GM13976 (cell line): ENCODE data around the gene ERBB4.
"Not testable (repeated sequence)": the region's sequence is repeated elsewhere in the genome, so short reads cannot be mapped to it uniquely, and the experiment has no call there.

Experiments used
- DNase-seq: peaks from one replicate; pipeline ENCODE4 v3.0.0; 2012; ENCODE audit warnings: low spot score
- in situ Hi-C: fragments of 300-500 bp; cut with MboI; formaldehyde crosslinking; loops from one replicate; pipeline ENCODE4 v1.12.0; 2022; ENCODE audit warnings: low sequenced_read_pairs, mixed read lengths, inconsistent platforms; ENCODE audit not compliant: unreplicated experiment
- TF ChIP-seq, protein P1 (sequence below): IDR thresholded peaks from 2 replicates; pipeline ENCODE4 v1.5.1; 2012; ENCODE audit warnings: borderline replicate concordance, mild to moderate bottlenecking; ENCODE audit not compliant: insufficient read depth; ENCODE audit errors: extremely low read depth, missing control alignments, control extremely low read depth

Gene ERBB4

DNA sequence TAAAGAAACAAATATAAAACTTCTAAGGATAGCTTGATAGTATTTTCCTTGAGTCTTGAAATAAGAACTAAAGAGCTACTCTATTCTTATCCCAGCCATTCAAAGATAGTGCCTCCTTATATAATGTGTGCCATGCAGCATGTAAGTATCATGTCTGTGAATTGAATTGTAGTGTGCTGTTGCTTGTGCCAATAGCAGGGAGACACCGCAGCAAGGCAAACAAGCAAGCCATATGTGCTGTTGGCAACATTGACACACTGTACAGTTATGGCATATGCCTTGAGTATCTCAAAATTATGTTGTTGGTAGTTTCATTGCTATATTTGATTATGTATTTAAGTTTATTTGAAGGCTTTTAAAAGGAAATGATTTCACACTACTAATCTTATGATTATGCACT, 58.2 kb downstream of the ERBB4 start:
- TF ChIP-seq, protein P1, sequence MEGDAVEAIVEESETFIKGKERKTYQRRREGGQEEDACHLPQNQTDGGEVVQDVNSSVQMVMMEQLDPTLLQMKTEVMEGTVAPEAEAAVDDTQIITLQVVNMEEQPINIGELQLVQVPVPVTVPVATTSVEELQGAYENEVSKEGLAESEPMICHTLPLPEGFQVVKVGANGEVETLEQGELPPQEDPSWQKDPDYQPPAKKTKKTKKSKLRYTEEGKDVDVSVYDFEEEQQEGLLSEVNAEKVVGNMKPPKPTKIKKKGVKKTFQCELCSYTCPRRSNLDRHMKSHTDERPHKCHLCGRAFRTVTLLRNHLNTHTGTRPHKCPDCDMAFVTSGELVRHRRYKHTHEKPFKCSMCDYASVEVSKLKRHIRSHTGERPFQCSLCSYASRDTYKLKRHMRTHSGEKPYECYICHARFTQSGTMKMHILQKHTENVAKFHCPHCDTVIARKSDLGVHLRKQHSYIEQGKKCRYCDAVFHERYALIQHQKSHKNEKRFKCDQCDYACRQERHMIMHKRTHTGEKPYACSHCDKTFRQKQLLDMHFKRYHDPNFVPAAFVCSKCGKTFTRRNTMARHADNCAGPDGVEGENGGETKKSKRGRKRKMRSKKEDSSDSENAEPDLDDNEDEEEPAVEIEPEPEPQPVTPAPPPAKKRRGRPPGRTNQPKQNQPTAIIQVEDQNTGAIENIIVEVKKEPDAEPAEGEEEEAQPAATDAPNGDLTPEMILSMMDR: no peak
- no peak for DNase-seq
- in situ Hi-C loops: no loop called here

DNA sequence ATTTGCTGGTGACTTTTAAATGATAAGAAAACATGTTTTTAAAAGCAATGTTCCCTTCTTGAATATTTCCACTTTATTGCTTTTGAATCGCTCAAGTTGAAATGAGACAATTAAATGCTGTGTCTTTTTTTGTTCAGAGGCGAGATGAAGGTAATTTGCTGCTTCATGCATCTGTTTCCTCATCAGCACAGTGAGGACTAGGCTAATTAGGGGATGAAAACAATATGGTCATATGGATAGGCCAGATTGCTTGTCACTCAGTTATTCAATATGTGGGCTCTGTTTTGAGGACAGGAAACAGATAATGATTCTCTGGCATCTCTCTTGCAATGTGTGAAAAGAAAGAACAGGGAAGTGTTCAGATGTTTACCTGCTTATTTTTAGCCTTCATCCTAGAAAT, 61.0 kb downstream of the ERBB4 start:
- TF ChIP-seq, protein P1: no peak
- no peak for DNase-seq
- in situ Hi-C loops: no loop called here

DNA sequence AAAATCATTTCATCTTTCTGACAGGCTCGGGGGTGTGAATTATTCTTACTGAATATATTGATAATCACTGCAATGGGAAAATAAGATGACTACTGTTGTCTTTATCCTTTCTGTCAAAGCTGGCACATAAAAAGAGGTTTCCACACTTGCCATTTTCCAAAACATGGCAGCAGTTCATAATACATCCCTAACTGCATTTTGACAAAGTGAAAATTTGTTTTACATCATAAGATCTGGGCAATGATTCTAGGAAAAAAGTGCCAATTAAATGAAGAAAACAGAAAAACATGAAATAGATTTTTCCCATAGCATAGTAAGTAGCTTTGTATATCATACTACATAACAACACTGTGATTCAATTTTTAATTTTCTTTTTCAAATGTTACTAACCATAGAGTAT, 65.4 kb downstream of the ERBB4 start:
- DNase-seq: no peak
- TF ChIP-seq, protein P1: no peak
- in situ Hi-C loops: no loop called here

DNA sequence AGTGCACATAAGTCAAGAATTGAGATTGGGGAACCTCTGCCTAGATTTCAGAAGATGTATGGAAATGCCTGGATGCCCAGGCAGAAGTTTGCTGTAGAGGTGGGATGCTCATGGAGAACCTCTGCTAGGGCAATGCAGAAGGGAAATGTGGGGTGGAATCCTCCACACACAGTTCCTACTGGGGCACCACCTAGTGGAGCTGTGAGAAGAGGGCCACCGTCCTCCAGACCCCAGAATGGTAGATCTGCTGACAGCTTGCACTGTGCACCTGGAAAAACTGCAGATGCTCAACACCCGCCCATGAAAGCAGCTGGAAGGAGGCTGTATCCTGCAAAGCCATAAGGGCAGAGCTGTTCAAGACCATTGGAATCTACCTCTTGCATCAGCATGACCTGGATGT, 71.1 kb downstream of the ERBB4 start:
- in situ Hi-C loops, DNase-seq: not testable (repeated sequence)

DNA sequence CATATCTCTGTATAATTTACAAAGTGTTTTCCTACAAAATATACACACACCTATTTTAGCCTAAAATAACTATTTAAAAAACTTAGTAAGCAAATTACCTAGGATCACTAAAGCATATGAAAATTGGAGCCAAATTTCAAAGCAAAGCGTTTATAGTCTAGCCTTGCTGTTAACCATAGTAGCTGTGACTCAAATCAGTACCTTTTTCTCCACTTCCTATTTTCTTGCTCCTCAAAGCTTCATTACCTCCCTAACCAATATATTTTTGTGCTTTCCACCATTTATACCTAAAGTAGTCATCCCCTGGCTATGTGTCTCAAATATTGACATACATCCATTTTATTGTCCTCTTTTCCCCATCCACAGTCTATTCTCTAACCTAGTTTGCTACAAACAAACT, 73.1 kb downstream of the ERBB4 start:
- no peak for DNase-seq
- in situ Hi-C loops: no loop called here
- TF ChIP-seq, protein P1: no peak

DNA sequence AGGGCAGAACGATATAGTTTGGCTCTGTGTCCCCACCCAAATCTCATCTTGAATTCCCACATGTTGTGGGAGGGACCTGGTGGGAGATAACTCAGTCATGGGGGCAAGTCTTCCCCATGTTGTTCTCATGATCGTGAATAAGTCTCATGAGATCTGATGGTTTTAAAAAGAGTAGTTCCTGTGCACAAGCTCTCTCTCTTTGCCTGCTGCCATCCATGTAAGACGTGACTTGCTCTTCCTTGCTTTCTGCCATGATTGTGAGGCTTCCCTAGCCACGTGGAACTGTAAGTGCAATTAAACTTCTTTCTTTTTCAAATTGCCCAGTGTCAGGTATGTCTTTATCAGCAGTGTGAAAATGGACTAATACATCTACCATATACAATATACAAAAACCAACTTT, 76.9 kb downstream of the ERBB4 start:
- in situ Hi-C loops, DNase-seq: not testable (repeated sequence)

DNA sequence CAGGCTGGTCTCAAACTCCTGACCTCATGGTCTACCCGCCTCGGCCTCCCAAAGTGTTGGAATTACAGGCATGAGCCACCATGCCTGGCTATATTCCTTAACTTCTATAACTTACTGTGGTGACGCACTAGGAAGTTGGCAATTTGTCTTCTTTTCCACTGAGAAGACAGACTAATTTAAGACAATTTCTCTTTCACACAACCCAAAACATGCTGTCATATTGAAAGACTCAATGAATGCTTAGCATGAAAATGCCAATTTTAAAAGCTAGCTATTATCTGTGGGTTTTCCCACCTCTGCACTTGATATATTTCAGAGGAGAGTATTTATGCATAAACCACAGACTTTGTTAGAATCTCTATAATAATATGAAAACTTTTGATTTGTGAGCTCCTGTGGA, 84.5 kb downstream of the ERBB4 start:
- in situ Hi-C loops: no loop called here
- TF ChIP-seq, protein P1: no peak
- no peak for DNase-seq

DNA sequence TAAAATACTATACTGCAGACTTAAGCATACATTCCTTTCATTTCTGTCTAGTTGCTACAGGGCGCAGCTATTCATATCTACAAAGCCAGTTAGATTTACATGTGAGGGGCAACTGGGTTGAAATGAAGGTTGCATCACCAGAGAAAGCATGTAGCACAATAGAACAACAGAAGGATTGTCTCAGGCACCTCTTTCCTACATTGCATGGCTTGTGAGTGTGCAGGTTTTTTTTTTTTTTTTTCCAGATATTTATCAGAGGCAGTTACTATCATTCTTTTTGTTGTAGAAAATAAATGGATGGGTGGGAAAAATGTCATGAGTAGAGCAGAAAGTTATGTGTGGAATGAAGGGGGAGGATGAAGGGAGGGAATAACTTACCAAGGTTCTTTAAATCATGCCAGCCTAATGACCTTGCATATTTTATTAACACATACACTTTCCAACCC, 86.8 kb downstream of the ERBB4 start:
- TF ChIP-seq, protein P1: no peak
- DNase-seq: no peak
- in situ Hi-C loops: no loop called here
